ENCODE measurements around the gene NOL3.

NOL3 gene

DNA sequence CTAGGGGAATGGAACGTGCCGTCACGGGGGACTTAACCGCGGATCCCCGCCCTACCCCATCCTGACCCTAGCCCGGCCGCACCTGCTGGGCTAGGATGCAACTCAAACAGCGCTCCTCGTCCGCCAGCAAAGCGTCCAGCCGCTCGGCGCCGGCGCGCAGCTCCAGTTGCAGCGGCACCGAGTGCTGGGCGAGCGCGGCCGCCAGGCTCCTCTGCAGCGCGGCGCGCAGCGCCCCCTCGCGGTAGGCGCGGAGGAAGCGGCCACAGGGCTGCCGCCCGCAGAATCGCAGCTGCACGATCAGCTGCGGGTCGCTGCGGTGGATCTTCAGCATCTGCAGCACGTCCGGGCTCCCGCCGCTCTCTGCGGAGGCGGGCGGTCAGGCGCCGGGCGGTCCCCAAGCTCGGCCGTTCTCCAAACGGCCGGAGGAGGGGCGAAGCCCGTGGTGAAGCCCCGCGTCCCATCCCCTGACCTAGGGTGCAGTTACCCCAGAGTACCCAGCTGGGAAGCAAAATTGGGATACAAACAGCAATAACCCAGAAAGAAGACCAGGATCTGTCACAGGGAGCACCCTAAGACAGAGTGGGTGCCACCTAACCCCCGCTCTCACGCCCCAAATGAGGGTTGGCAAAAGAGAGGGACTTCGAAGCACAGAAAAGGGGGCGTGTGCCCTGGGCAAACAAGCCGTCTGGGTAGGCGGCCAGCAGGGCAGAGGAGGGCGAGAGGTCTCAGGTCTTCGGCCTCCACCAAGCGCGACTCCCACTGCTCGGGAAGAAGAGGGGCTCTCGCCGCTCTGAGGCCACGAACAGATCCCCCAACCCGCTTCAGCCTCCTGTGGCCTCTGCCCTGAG lies 14.8 kb upstream of the NOL3 start:
- peak; percentile 83 for DNase-seq

DNA sequence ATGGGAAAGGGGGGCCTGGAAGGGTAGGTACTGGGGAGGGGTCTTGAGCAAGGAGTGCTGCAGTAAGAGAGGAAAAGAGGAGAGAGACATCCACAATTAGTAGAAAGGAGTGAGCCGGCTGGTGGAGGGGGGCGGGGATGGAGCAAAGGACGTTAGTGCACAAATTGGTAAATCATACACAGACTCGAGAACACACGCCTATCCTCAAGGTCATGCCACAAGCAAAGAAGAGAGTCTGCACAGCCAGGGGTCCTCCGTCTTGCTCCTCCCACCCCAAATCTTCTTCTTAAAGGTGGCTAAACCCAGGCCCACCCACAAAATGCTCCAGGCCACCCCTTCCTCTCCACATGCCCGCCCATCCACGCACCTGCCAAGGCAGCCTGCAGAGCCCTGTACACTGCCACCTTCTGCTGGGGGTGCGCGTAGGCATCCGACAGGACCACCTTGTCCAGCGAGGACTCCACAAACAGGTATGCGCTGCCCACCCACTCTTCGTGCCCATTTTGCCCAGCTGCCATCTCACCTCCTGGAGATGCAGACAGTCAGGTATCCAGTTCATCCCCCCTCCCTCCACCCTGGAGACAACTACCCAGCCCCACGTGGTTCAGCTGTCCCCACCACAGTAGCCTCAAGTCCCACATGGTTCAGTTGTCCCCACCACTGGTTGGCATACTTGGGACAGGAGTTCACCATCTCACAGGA lies 14.0 kb upstream of the NOL3 start:
- DNase-seq: no peak

- no peak for DNase-seq
Measured at GRCh38 chr16:67157106-67157748, 13.1 kb upstream of the NOL3 start.

- no peak for DNase-seq
Measured at GRCh38 chr16:67157892-67158635, 12.3 kb upstream of the NOL3 start.

DNA sequence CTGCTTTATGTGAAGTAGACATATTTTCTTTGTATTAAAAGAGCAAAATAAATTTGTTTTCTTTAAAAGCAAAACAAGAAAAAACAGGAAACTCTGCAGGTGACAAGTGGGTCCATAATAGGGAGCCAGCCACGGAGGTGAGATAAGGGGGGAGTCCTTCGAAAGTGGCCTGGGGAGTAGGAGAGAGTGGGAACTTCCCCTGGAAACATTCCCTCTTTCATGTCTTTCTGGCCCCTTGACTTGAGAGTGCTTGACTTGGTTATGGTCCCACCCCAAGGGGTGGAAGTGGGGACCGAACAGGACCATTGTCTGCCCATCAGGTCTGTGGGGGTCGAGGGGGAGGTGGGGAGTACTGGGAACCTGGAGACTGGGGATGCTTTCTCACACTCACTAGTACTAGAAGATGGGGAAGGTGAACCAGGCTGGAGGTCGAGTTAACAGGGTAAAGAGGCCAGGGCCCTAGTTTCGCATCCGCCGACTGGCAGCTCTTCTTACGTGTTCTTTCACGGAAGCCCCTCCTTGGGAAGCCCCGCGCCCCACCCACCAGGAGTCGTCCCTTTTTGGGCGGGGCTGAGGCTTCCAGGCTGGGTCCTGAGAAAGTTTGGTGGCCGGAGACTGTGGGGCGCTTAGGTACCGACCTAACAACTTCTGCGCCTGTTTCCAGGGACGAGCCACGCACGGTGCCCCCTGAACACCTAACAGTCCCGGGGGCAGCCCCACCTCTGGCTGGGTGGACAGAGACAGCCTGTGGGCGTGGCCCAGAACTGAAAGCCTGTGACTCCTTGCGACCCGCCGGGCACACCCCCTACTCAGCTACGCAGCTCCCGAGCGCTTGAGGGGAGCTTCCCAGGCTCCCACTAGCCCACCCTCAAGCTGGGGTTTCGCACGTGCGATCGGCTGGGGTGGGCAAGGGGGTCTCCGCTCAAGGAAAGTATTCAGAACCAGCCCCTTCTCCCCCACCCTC lies 11.4 kb upstream of the NOL3 start:
- DNase-seq: peak; percentile 90

- no peak for DNase-seq
Measured at GRCh38 chr16:67161595-67162058, 8.7 kb upstream of the NOL3 start.

GRCh38 chr16:67162506-67163163 lies 7.7 kb upstream of the NOL3 start:
- DNase-seq: no peak

DNA sequence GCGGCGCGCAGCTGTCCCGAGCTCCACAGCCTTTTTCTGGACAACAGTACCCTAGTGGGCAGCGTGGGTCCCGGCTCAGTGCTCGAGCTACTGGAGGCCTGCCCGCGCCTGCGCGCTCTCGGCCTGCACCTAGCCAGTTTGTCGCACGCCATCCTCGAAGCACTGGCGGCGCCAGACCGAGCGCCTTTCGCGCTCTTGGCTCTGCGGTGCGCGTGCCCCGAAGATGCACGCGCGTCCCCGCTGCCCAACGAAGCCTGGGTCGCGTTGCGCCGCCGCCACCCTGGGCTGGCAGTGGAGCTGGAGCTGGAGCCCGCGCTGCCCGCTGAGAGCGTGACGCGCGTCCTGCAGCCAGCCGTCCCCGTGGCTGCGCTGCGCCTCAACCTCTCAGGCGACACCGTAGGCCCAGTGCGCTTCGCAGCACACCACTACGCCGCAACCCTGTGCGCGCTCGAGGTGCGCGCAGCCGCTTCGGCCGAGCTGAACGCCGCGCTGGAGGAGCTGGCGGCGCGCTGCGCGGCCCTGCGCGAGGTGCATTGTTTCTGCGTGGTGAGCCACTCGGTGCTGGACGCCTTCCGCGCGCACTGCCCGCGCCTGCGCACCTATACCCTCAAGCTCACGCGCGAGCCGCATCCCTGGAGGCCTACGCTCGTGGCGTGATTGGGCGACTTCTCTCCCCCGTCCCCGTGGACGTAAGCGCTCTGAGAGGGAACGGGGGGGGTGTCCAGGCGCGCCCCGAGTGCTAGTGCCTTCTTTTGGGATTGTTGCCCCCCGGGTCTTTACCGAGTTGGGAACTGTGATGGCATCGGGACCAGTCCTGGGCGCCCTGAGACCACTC lies 7.0 kb upstream of the NOL3 start:
- peak; percentile 70 for DNase-seq

DNA sequence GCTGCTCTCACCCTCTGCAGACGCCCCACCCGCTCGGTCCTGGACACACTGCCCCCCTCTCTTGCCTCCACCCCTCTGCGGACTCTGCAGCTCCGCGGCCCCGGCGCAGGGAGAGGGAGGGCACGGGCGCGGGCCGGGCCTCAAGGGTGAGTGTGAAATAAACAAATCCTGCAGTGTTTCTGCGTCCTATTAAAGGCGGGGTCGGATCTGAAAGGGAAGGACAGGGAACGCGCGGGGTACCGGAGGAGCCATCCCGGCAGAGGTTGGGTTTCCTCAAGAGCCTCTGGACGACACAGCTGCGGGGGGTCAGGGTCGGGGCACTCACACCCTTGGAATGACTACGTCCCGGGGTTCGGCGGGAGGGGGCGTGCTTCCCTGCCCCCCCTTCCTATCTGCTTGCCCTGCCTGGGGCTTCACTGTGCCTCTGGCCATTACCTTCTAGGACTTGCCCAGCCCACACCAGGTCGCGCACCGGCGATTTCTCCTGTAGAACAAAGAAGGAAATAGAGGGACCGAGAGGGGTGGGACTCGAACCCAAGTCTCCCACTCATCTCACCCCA lies 6.3 kb upstream of the NOL3 start:
- DNase-seq: no peak

DNA sequence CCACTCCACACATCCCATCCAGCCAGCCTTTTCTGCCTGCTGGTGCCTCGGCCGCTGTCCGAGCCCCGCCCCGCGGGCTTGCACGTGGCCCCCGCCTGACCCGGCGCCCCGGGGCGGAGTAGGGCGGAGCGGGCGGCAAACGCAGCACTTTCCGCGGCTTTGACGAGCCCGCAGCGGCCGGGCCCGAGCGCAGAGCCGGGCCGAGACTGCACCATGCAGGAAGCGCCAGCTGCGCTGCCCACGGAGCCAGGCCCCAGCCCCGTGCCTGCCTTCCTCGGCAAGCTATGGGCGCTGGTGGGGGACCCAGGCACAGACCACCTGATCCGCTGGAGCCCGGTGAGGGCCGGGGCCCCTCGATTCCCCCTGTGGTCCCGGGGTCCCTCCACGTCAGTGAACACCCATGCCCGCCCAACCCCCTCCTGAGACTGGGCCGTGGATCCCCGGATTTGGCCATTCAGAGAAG lies 5.7 kb upstream of the NOL3 start, which contains the start of gene HSF4:
Gene HSF4 (plus strand): TSS at position 147 of the 463 bp plus-strand sequence. CDS start 67 bp downstream, at position 214.
- DNase-seq: no peak

GRCh38 chr16:67165121-67166078 lies 4.9 kb upstream of the NOL3 start:
- no peak for DNase-seq

GRCh38 chr16:67166110-67166547 lies 4.2 kb upstream of the NOL3 start:
- no peak for DNase-seq

DNA sequence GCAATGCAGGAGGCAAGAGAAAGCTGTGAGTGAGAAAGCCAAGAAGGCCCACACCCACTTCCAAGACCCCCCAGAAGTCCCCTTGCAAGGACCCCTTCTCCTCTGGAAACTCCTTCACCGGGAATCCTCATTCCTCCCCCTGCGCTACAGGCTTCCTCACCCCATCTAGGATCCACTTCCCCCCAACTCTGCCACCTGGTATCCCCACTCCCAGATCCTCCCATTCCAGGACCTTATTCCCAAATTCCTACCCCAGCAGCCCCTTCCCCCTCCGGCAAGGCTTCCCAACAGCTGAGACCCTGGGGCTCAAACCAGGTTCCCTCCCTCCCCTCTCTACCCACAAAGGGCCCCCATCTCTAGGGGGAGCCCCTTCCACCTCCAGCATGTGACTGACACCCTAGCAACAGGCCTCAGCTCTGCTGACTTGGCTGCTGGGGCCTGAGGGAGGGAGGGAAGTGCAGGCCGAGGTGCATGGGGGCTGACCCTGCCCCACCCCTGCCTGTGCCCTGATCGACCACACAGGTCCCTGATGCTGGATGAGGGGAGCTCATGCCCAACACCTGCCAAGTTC lies 3.7 kb upstream of the NOL3 start:
- no peak for DNase-seq

GRCh38 chr16:67167588-67167987 lies 2.8 kb upstream of the NOL3 start:
- DNase-seq: no peak

DNA sequence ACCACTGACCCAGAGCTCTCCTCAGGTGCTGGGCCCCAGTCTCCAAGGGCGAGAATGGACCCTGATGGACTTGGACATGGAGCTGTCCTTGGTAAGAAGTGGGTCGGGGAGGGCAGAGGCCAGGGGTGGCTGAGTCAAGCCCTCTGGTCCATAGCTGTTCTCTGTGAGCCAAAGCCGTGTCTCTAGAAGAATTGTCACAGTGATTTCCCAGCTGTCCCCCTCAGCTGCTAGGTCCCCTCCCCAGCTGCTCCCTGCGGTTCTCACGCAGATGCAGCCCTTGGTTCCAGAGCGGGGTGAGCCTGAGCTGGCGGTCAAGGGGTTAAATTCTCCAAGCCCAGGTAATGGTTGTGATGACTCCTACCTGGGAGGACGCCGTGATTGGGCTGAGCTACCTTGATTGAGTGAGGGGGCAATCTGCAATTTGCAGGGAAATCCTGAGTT lies 1.3 kb upstream of the NOL3 start:
- DNase-seq: no peak

- DNase-seq: no peak
Measured at GRCh38 chr16:67169642-67170167, 633 bp upstream of the NOL3 start.

DNA sequence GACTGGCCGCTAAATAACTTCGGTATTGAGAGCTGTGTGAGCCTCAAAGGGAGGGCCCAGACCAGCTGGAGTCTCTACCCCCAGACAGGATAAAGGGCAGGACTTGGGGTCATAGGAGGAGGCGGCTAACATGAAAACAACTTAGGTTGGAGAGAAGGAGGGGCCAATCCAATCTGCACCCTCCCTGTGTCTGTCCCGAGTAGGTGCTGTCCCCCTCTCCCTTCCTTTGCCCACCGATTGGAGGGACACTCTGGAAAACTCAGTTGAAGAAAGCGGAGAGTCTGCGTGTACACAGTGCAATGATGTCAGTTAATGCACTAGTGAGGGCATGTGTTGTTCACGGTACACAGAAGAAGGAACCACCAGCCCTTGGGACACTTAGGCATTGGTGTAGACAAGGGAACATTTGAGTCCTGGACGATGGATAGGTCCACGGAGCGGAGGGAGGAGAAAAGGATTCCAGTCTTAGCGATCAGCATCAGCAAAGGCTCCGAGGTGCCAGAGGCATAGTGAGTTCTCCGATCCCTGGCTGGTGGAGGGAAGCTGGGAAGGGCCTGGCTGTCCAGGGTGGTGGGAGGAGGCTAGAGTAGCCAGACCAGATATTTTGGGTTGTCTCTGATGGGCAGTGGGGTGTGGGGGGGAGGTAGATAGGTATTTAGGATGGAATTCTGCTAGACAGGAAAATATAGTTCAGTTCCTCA lies 761 bp downstream of the NOL3 start:
- DNase-seq: no peak

Data from activated CD4-positive, alpha-beta T cell treated with anti-CD3 and anti-CD28 coated beads, Interleukin-2, amount 50 U/mL, for 16 hours (primary cell).